Measurements from ENCODE around the gene ACTRT2.

DNA sequence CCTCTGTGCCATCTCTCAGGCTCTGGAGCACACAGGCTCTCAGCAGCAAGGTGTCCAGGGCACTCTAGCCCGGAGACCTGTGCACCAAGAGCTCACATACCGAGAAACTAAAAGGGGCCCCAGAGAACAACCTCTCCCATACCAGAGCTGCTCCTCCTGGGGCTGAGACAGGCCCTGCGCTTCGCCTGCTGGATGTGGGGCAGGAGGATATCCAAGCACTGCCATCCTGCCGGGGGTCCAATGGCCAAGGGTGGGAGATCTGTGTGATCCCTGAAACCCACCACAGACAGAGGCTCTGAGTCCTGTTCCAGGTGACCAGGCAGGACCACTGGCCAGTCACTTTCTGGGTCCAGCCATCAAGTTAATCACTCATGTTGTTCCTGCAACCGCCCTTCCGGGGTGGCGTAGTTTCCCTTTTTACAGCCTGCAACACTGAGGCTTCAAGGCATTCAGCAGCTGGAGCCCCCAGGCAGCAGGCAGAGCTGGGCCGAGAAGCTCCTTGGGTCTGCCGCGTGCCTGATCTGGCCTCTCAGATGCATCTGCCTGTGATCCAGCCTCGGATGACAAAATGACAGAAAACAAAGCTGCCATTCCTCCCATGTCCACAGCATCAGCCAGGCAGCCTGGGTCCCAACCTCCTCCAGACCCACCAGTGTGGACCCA is 36.7 kb upstream of the ACTRT2 start:
- TF ChIP-seq, protein P1, sequence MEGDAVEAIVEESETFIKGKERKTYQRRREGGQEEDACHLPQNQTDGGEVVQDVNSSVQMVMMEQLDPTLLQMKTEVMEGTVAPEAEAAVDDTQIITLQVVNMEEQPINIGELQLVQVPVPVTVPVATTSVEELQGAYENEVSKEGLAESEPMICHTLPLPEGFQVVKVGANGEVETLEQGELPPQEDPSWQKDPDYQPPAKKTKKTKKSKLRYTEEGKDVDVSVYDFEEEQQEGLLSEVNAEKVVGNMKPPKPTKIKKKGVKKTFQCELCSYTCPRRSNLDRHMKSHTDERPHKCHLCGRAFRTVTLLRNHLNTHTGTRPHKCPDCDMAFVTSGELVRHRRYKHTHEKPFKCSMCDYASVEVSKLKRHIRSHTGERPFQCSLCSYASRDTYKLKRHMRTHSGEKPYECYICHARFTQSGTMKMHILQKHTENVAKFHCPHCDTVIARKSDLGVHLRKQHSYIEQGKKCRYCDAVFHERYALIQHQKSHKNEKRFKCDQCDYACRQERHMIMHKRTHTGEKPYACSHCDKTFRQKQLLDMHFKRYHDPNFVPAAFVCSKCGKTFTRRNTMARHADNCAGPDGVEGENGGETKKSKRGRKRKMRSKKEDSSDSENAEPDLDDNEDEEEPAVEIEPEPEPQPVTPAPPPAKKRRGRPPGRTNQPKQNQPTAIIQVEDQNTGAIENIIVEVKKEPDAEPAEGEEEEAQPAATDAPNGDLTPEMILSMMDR (conservative IDR thresholded peaks at IDR 0.05; ENCODE audit: low read depth, low read length): no peak
- TF ChIP-seq EZH2 (IDR thresholded peaks at IDR 0.05; ENCODE audit: low read length, unreplicated experiment): no peak

Data from PC-3 (cell line).